EL (cell line): ENCODE data around the gene FOXO4.
A peak's percentile ranks its signal among the peaks of the same experiment; 100 is the strongest.

Source experiments
- DNase-seq: peaks from one replicate; pipeline ENCODE4 v3.0.0-alpha.2; 2016

Gene FOXO4

GRCh38 chrX:71099736-71100135, 4.1 kb downstream of the FOXO4 start:
- no peak for DNase-seq

GRCh38 chrX:71100581-71101505, 5.2 kb downstream of the FOXO4 start:
- DNase-seq = no peak

GRCh38 chrX:71102292-71102691, 6.6 kb downstream of the FOXO4 start:
- DNase-seq = no peak

- no peak for DNase-seq
Observed at GRCh38 chrX:71103110-71103983, 7.7 kb downstream of the FOXO4 start.

GRCh38 chrX:71105628-71106027, 10.0 kb downstream of the FOXO4 start:
- DNase-seq = no peak

- no peak for DNase-seq
Observed at GRCh38 chrX:71106427-71106826, 10.8 kb downstream of the FOXO4 start, which contains the start of gene CXorf65. Gene CXorf65 (minus strand): TSS chrX:71106740. CDS start chrX:71106556, 184 bp downstream.

GRCh38 chrX:71107245-71107644, 11.6 kb downstream of the FOXO4 start:
- DNase-seq = no peak

- DNase-seq = no peak
Observed at GRCh38 chrX:71107762-71108360, 12.2 kb downstream of the FOXO4 start.

GRCh38 chrX:71109051-71109450, 13.4 kb downstream of the FOXO4 start:
- no peak for DNase-seq

- no peak for DNase-seq
Observed at GRCh38 chrX:71111141-71111843, 15.6 kb downstream of the FOXO4 start, which contains the start of gene IL2RG. Gene IL2RG (minus strand): TSS chrX:71111577. CDS start chrX:71111539, 38 bp downstream.

- DNase-seq = no peak
Observed at GRCh38 chrX:71111921-71112431, 16.3 kb downstream of the FOXO4 start.

- DNase-seq = no peak
Observed at GRCh38 chrX:71117358-71117757, 21.7 kb downstream of the FOXO4 start.

GRCh38 chrX:71118032-71118984, 22.7 kb downstream of the FOXO4 start, which contains the start of gene MED12:
Gene MED12 (plus strand): TSS chrX:71118596. CDS start chrX:71118755, 159 bp downstream.
- DNase-seq = peak; percentile 82

- no peak for DNase-seq
Observed at GRCh38 chrX:71118985-71119535, 23.4 kb downstream of the FOXO4 start.

GRCh38 chrX:71128166-71128833, 32.6 kb downstream of the FOXO4 start:
- peak; percentile 52 for DNase-seq

GRCh38 chrX:71128915-71129765, 33.5 kb downstream of the FOXO4 start:
- peak; percentile 37 for DNase-seq

- DNase-seq = no peak
Observed at GRCh38 chrX:71131510-71131909, 35.9 kb downstream of the FOXO4 start.

- no peak for DNase-seq
Observed at GRCh38 chrX:71140440-71140839, 44.8 kb downstream of the FOXO4 start.

GRCh38 chrX:71143508-71143907, 47.9 kb downstream of the FOXO4 start:
- no peak for DNase-seq
